ENCODE results near the gene DMD.

DNA sequence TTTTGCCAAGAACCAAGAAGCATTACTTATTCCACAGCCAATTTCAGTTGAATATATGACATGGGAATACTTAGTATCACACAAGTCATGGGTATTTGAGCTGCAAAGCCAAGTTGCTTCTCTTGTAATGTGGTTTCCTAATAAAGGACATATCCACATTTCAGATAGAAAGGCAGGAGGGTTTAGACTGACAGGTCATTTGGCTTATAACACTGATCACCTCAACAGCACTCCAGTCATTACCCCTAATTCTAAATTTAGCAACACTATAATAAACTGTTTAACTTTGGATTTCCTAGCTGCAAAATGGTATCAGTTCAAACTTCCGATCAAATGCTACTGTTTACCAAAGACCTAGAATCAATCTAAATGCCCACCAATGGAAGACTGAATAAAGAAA, 2025.5 kb downstream of the DMD start:
- TF ChIP-seq, protein P1, sequence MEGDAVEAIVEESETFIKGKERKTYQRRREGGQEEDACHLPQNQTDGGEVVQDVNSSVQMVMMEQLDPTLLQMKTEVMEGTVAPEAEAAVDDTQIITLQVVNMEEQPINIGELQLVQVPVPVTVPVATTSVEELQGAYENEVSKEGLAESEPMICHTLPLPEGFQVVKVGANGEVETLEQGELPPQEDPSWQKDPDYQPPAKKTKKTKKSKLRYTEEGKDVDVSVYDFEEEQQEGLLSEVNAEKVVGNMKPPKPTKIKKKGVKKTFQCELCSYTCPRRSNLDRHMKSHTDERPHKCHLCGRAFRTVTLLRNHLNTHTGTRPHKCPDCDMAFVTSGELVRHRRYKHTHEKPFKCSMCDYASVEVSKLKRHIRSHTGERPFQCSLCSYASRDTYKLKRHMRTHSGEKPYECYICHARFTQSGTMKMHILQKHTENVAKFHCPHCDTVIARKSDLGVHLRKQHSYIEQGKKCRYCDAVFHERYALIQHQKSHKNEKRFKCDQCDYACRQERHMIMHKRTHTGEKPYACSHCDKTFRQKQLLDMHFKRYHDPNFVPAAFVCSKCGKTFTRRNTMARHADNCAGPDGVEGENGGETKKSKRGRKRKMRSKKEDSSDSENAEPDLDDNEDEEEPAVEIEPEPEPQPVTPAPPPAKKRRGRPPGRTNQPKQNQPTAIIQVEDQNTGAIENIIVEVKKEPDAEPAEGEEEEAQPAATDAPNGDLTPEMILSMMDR (IDR thresholded peaks at IDR 0.05): no peak
- TF ChIP-seq, protein P2, sequence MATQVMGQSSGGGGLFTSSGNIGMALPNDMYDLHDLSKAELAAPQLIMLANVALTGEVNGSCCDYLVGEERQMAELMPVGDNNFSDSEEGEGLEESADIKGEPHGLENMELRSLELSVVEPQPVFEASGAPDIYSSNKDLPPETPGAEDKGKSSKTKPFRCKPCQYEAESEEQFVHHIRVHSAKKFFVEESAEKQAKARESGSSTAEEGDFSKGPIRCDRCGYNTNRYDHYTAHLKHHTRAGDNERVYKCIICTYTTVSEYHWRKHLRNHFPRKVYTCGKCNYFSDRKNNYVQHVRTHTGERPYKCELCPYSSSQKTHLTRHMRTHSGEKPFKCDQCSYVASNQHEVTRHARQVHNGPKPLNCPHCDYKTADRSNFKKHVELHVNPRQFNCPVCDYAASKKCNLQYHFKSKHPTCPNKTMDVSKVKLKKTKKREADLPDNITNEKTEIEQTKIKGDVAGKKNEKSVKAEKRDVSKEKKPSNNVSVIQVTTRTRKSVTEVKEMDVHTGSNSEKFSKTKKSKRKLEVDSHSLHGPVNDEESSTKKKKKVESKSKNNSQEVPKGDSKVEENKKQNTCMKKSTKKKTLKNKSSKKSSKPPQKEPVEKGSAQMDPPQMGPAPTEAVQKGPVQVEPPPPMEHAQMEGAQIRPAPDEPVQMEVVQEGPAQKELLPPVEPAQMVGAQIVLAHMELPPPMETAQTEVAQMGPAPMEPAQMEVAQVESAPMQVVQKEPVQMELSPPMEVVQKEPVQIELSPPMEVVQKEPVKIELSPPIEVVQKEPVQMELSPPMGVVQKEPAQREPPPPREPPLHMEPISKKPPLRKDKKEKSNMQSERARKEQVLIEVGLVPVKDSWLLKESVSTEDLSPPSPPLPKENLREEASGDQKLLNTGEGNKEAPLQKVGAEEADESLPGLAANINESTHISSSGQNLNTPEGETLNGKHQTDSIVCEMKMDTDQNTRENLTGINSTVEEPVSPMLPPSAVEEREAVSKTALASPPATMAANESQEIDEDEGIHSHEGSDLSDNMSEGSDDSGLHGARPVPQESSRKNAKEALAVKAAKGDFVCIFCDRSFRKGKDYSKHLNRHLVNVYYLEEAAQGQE (IDR thresholded peaks at IDR 0.05; ENCODE audit: insufficient read depth in 1 of 2, low read depth in 2 of 2, low read length in 1 of 2): no peak
- no peak for TF ChIP-seq POLR2AphosphoS5 (IDR thresholded peaks at IDR 0.05; ENCODE audit: low read depth, low read length)
- no peak for TF ChIP-seq SIN3A (IDR thresholded peaks at IDR 0.05; ENCODE audit: borderline replicate concordance, insufficient read depth, low read depth, low read length)
- no peak for TF ChIP-seq TCF7L2 (IDR thresholded peaks at IDR 0.05; ENCODE audit: low read depth, low read length)

All from Panc1 (cell line).